HEK293 (cell line): Measurements from ENCODE around the gene PIP4K2A.
"Not testable (repeated sequence)": the region's sequence is repeated elsewhere in the genome, so short reads cannot be mapped to it uniquely, and the experiment has no call there.

Experiments
- CTCF ChIA-PET: fragments of 350-600 bp; formaldehyde crosslinking; extraction: SDS; loops from one replicate; lab custom pipeline; 2021; ENCODE audit warnings: antibody characterized with exemption; lab: Yijun Ruan, JAX
- POLR2A ChIA-PET: fragments of 300-600 bp; formaldehyde crosslinking; extraction: SDS; loops from one replicate; lab custom pipeline; 2020; ENCODE audit warnings: antibody characterized with exemption, inconsistent platforms; lab: Yijun Ruan, JAX
- H3K27ac ChIP-seq: fragments of 200-500 bp; sonication (Bioruptor generic); 2 replicates; pipeline ENCODE4 v1.5.1; 2014; ENCODE audit warnings: low read depth, low read length, control low read depth, inconsistent platforms; ENCODE audit errors: extremely low read depth
- H3K36me3 ChIP-seq, 2 experiments: fragments of 200-500 bp in 1 of 2; sonication (Bioruptor generic) in 1 of 2; 1 replicate in 1 of 2; 2 replicates in 1 of 2; pipeline ENCODE4 v1.5.1; 2014 to 2017; ENCODE audit warnings: inconsistent platforms in 2 of 2, low read length in 2 of 2; ENCODE audit not compliant: control insufficient read depth in 2 of 2, insufficient read depth in 1 of 2
- H3K4me1 ChIP-seq: fragments of 200-500 bp; sonication (Bioruptor generic); 2 replicates; pipeline ENCODE4 v1.5.1; 2014; ENCODE audit warnings: mild to moderate bottlenecking, low read length, inconsistent platforms; ENCODE audit not compliant: control insufficient read depth, insufficient read depth
- H3K4me3 ChIP-seq: 2 replicates; pipeline ENCODE4 v1.5.1; 2011; ENCODE audit warnings: low read depth, mild to moderate bottlenecking, control low read depth, low read length, moderate library complexity
- H3K9me3 ChIP-seq: fragments of 200-500 bp; sonication (Bioruptor generic); 2 replicates; pipeline ENCODE4 v1.5.1; 2014; ENCODE audit warnings: low read depth, low read length, inconsistent platforms; ENCODE audit not compliant: control insufficient read depth, insufficient read depth
- EGR2 ChIP-seq: fragments of 450-650 bp; formaldehyde crosslinking; IDR thresholded peaks from 2 replicates; pipeline ENCODE4 v1.5.1; 2016; ENCODE audit warnings: low read depth, missing biosample characterization, missing genetic modification characterization
- GLIS1 ChIP-seq: fragments of 450-650 bp; formaldehyde crosslinking; IDR thresholded peaks from 2 replicates; pipeline ENCODE4 v1.5.1; 2016; ENCODE audit warnings: missing biosample characterization, missing genetic modification characterization
- GLIS2 ChIP-seq: fragments of 450-650 bp; formaldehyde crosslinking; IDR thresholded peaks from 2 replicates; pipeline ENCODE4 v1.5.1; 2016; ENCODE audit warnings: missing biosample characterization, missing genetic modification characterization
- SP2 ChIP-seq: fragments of 450-650 bp; formaldehyde crosslinking; IDR thresholded peaks from 2 replicates; pipeline ENCODE4 v1.5.1; 2016; ENCODE audit warnings: missing biosample characterization, missing genetic modification characterization
- SP7 ChIP-seq: fragments of 450-650 bp; formaldehyde crosslinking; IDR thresholded peaks from 2 replicates; pipeline ENCODE4 v1.5.1; 2016; ENCODE audit warnings: missing biosample characterization, missing genetic modification characterization
- TRIM28 ChIP-seq: IDR thresholded peaks from 2 replicates; pipeline ENCODE4 v1.6.1; 2011; ENCODE audit warnings: low read length, control low read depth, borderline replicate concordance
- ZBTB17 ChIP-seq: fragments of 450-650 bp; formaldehyde crosslinking; IDR thresholded peaks from 2 replicates; pipeline ENCODE4 v1.5.1; 2016; ENCODE audit warnings: missing biosample characterization, missing genetic modification characterization
- ZFP69B ChIP-seq: fragments of 450-650 bp; formaldehyde crosslinking; IDR thresholded peaks from 2 replicates; pipeline ENCODE4 v1.5.1; 2016; ENCODE audit warnings: missing biosample characterization, missing genetic modification characterization
- ZNF146 ChIP-seq: fragments of 450-650 bp; formaldehyde crosslinking; IDR thresholded peaks from 2 replicates; pipeline ENCODE4 v1.5.1; 2016; ENCODE audit warnings: missing biosample characterization, missing genetic modification characterization
- ZNF2 ChIP-seq: fragments of 450-650 bp; formaldehyde crosslinking; IDR thresholded peaks from 2 replicates; pipeline ENCODE4 v1.5.1; 2016; ENCODE audit warnings: missing biosample characterization, missing genetic modification characterization
- ZNF335 ChIP-seq: fragments of 450-650 bp; formaldehyde crosslinking; conservative IDR thresholded peaks from 2 replicates; pipeline ENCODE4 v1.5.1; 2016; ENCODE audit warnings: missing biosample characterization, missing genetic modification characterization
- ZNF529 ChIP-seq: fragments of 450-650 bp; formaldehyde crosslinking; IDR thresholded peaks from 2 replicates; pipeline ENCODE4 v1.5.1; 2017; ENCODE audit warnings: missing genetic modification characterization, missing biosample characterization; ENCODE audit not compliant: insufficient replicate concordance
- ZXDB ChIP-seq: fragments of 450-650 bp; formaldehyde crosslinking; IDR thresholded peaks from 2 replicates; pipeline ENCODE4 v1.5.1; 2016; ENCODE audit warnings: missing biosample characterization, missing genetic modification characterization
- TF ChIP-seq, protein P1 (sequence below): fragments of 450-650 bp; formaldehyde crosslinking; IDR thresholded peaks from 2 replicates; pipeline ENCODE4 v1.5.1; 2016; ENCODE audit warnings: missing biosample characterization, missing genetic modification characterization
- TF ChIP-seq, protein P2 (sequence below): fragments of 450-650 bp; IDR thresholded peaks from 2 replicates; pipeline ENCODE4 v1.5.1; 2018; ENCODE audit warnings: missing biosample characterization, mild to moderate bottlenecking, missing genetic modification characterization
- TF ChIP-seq, protein P3 (sequence below): fragments of 450-650 bp; formaldehyde crosslinking; IDR thresholded peaks from 2 replicates; pipeline ENCODE4 v1.5.1; 2016; ENCODE audit warnings: missing biosample characterization, missing genetic modification characterization

The PIP4K2A gene

DNA sequence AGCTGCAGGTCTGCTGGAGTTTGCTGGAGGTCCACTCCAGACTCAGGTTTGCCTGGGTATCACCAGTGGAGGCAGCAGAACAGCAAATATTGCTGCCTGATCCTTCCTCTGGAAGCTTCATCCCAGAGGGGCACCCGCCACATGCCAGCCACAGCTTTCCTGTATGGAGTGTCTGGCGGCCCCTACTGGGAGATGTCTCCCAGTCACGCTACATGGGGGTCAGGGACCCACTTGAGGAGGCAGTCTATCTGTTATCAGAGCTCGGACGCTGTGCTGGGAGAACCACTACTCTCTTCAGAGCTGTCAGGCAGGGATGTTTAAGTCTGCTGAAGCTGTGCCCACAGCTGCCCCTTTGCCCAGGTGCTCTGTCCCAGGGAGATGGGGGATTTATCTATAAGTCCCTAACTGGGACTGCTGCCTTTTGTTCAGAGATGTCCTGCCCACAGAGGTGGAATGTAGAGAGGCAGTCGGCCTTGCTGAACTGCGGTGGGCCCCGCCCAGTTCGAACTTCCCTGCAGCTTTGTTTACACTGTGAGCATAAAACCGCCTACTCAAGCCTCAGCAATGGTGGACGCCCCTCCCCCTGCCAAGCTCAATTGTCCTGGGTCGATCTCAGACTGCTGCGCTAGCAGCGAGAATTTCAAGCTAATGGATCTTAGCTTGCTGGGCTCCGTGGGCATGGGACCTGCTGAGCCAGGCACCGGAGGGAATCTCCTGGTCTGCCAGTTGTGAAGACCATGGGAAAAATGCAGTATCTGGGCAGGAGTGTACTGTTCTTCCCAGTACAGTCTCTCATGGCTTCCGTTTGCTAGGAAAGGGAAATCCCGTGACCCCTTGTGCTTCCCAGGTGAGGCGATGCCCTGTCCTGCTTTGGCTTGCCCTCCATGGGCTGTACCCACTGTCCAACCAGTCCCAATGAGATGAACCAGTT lies 200.6 kb downstream of the PIP4K2A start (continued):
- TF ChIP-seq, protein P1, sequence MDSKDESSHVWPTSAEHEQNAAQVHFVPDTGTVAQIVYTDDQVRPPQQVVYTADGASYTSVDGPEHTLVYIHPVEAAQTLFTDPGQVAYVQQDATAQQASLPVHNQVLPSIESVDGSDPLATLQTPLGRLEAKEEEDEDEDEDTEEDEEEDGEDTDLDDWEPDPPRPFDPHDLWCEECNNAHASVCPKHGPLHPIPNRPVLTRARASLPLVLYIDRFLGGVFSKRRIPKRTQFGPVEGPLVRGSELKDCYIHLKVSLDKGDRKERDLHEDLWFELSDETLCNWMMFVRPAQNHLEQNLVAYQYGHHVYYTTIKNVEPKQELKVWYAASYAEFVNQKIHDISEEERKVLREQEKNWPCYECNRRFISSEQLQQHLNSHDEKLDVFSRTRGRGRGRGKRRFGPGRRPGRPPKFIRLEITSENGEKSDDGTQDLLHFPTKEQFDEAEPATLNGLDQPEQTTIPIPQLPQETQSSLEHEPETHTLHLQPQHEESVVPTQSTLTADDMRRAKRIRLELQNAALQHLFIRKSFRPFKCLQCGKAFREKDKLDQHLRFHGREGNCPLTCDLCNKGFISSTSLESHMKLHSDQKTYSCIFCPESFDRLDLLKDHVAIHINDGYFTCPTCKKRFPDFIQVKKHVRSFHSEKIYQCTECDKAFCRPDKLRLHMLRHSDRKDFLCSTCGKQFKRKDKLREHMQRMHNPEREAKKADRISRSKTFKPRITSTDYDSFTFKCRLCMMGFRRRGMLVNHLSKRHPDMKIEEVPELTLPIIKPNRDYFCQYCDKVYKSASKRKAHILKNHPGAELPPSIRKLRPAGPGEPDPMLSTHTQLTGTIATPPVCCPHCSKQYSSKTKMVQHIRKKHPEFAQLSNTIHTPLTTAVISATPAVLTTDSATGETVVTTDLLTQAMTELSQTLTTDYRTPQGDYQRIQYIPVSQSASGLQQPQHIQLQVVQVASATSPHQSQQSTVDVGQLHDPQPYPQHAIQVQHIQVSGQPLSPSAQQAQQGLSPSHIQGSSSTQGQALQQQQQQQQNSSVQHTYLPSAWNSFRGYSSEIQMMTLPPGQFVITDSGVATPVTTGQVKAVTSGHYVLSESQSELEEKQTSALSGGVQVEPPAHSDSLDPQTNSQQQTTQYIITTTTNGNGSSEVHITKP (tag by site-specific recombination), result peak; percentile 52
- TF ChIP-seq ZXDB, result peak; percentile 33; the same call in 1 of the 2 replicates
- 0 out of 2 replicates have a peak, but pooled peaks have one; percentile 43 for TF ChIP-seq TRIM28
- TF ChIP-seq ZFP69B (tag by site-specific recombination), result peak; percentile 95
- 0 out of 2 replicates have a peak, but pooled peaks have one; percentile 25 for TF ChIP-seq ZNF335
- peak; percentile 28; the same call in 1 of the 2 replicates for TF ChIP-seq SP2 (tag by site-specific recombination)
- TF ChIP-seq GLIS2 (tag by site-specific recombination), result peak; percentile 54; the same call in 1 of the 2 replicates
- TF ChIP-seq, protein P2, sequence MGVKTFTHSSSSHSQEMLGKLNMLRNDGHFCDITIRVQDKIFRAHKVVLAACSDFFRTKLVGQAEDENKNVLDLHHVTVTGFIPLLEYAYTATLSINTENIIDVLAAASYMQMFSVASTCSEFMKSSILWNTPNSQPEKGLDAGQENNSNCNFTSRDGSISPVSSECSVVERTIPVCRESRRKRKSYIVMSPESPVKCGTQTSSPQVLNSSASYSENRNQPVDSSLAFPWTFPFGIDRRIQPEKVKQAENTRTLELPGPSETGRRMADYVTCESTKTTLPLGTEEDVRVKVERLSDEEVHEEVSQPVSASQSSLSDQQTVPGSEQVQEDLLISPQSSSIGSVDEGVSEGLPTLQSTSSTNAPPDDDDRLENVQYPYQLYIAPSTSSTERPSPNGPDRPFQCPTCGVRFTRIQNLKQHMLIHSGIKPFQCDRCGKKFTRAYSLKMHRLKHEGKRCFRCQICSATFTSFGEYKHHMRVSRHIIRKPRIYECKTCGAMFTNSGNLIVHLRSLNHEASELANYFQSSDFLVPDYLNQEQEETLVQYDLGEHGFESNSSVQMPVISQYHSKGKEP (tag by site-specific recombination), result peak; percentile 62; the same call in 1 of the 2 replicates
- peak; percentile 57; the same call in 1 of the 2 replicates for TF ChIP-seq SP7
- peak; percentile 87 for TF ChIP-seq ZBTB17 (tag by site-specific recombination)
- TF ChIP-seq ZNF2 (tag by site-specific recombination), result peak; percentile 68; the same call in 1 of the 2 replicates
- peak; percentile 35 for TF ChIP-seq GLIS1 (tag by site-specific recombination)
- TF ChIP-seq EGR2 (tag by site-specific recombination), result peak; percentile 81

DNA sequence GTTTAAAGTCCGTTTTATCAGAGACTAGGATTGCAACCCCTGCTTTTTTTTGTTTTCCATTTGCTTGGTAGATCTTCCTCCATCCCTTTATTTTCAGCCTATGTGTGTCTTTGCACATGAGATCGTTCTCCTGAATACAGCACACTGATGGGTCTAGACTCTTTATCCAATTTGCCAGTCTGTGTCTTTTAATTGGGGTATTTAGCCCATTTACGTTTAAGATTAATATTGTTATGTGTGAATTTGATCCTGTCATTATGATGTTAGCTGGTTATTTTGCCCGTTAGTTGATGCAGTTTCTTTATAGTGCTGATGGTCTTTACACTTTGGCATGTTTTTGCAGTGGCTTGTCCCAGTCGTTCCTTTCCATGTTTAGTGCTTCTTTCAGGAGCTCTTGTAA lies 202.4 kb downstream of the PIP4K2A start:
- H3K36me3 ChIP-seq, H3K4me3 ChIP-seq, CTCF ChIA-PET, H3K9me3 ChIP-seq, H3K27ac ChIP-seq, POLR2A ChIA-PET, H3K4me1 ChIP-seq: not testable (repeated sequence)
- peak; percentile 83 for TF ChIP-seq ZNF529 (tag by site-specific recombination)

DNA sequence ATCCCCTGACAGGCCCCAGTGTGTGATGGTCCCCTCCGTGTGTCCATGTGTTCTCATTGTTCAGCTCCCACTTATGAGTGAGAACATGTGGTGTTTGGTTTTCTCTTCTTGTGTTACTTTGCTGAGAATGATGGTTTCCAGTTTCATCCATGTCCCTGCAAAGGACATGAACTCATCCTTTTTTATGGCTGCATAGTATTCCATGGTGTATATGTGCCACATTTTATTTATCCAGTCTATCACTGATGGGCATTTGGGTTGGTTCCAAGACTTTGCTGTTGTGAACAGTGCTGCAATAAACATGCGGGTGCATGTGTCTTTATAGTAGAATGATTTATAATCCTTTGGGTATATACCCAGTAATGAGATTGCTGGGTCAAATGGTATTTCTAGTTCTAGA lies 206.2 kb downstream of the PIP4K2A start:
- H3K36me3 ChIP-seq, H3K27ac ChIP-seq, H3K4me3 ChIP-seq, POLR2A ChIA-PET, CTCF ChIA-PET, H3K9me3 ChIP-seq: not testable (repeated sequence)
- H3K4me1 ChIP-seq, result peaks cover 19% of the 10 kb centered on the region
- TF ChIP-seq, protein P3, sequence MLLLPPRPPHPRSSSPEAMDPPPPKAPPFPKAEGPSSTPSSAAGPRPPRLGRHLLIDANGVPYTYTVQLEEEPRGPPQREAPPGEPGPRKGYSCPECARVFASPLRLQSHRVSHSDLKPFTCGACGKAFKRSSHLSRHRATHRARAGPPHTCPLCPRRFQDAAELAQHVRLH (tag by site-specific recombination), result peak; percentile 88
- peak; percentile 98 for TF ChIP-seq ZNF146 (tag by site-specific recombination)
- TF ChIP-seq, all 188 proteins: peak for 2; not testable (repeated sequence) for 186
